Calu3 (cell line): Measurements from ENCODE around the gene LAMA5. TPM values are rescaled to one million over a fixed set of nuclear protein-coding genes. Genes with fewer than 3 reads are reported as not detected.

Experiments used
- BruUV-seq: library from RNA; stranded (reverse); fragments of 400-500 nt; replicated peaks from 2 replicates; lab custom pipeline; 2021; lab: Mats Ljungman, UMichigan
- CTCF ChIA-PET: fragments of 300-600 bp; sonication (Branson Sonifier 250); formaldehyde crosslinking; loops from one replicate; lab custom pipeline; 2022; ENCODE audit warnings: antibody characterized with exemption; lab: Charles Lee
- DNase-seq: peaks from one replicate; pipeline ENCODE4 v3.0.0; 2022
- H3K27ac Mint-ChIP-seq: one replicate; pipeline ENCODE4 v1.8.0; 2022; ENCODE audit warnings: mixed read lengths; ENCODE audit not compliant: unreplicated experiment
- H3K27me3 Mint-ChIP-seq: one replicate; pipeline ENCODE4 v1.8.0; 2022; ENCODE audit warnings: mixed read lengths; ENCODE audit not compliant: unreplicated experiment
- H3K36me3 Mint-ChIP-seq: one replicate; pipeline ENCODE4 v1.8.0; 2022; ENCODE audit warnings: mild to moderate bottlenecking, moderate library complexity, mixed read lengths; ENCODE audit not compliant: insufficient read depth, unreplicated experiment
- H3K4me1 Mint-ChIP-seq: one replicate; pipeline ENCODE4 v1.8.0; 2022; ENCODE audit warnings: mild to moderate bottlenecking, low read depth, mixed read lengths; ENCODE audit not compliant: unreplicated experiment
- H3K4me3 Mint-ChIP-seq: one replicate; pipeline ENCODE4 v1.8.0; 2022; ENCODE audit warnings: mild to moderate bottlenecking, low read depth, moderate library complexity, mixed read lengths; ENCODE audit not compliant: unreplicated experiment
- H3K9me3 Mint-ChIP-seq: one replicate; pipeline ENCODE4 v1.8.0; 2022; ENCODE audit warnings: low read depth, mixed read lengths; ENCODE audit not compliant: unreplicated experiment
- CTCF ChIP-seq: fragments of 200-600 bp; IDR thresholded peaks from one replicate; pipeline ENCODE4 v1.8.0; 2022; ENCODE audit warnings: antibody characterized with exemption; ENCODE audit not compliant: unreplicated experiment
- intact Hi-C: fragments of 100-400 bp; cut with micrococcal nuclease; formaldehyde crosslinking; loops from one replicate; pipeline ENCODE4 v1.10.0; 2022; ENCODE audit not compliant: unreplicated experiment
- total RNA-seq: library from RNA; stranded (reverse); gene quantifications from 2 replicates; pipeline ENCODE4 v1.2.3, GENCODE V29; 2022

The LAMA5 gene
- total RNA-seq, 1 experiment from 2014 or later, result 763 TPM

GRCh38 chr20:62281161-62281933 is 85.8 kb downstream of the LAMA5 start:
- Mint-ChIP-seq H3K36me3 (peaks cover 79% of the 10 kb centered on the region), H3K27me3 (no peaks in the 10 kb centered on the region), H3K4me3 (no peak overlapping the region), H3K9me3 (no peaks in the 10 kb centered on the region), H3K4me1 (no peaks in the 10 kb centered on the region), H3K27ac (no peak overlapping the region)
- no TSS peak for BruUV-seq
- intact Hi-C loops, result no loop called here
- no peak for TF ChIP-seq CTCF
- CTCF ChIA-PET, result interaction anchor here (0.7 kb wide), 1 partner anchor 137 kb away, joined by 3 read pairs; no protein-coding TSS in a partner anchor
- no peak for DNase-seq

- peaks cover 76% of the 10 kb centered on the region for H3K36me3 Mint-ChIP-seq
- DNase-seq, result no peak
- H3K27ac Mint-ChIP-seq, result no peak overlapping the region
- no peak for TF ChIP-seq CTCF
- no peaks in the 10 kb centered on the region for H3K4me1 Mint-ChIP-seq
- intact Hi-C loops, result no loop called here
- CTCF ChIA-PET, result no interaction called here
- no peaks in the 10 kb centered on the region for H3K27me3 Mint-ChIP-seq
- H3K4me3 Mint-ChIP-seq, result no peak overlapping the region
- BruUV-seq, result no TSS peak
- no peaks in the 10 kb centered on the region for H3K9me3 Mint-ChIP-seq
Measured at GRCh38 chr20:62280303-62280702, 86.8 kb downstream of the LAMA5 start.

GRCh38 chr20:62277253-62277652 is 89.9 kb downstream of the LAMA5 start:
- CTCF ChIA-PET, result no interaction called here
- Mint-ChIP-seq H3K27me3 (no peaks in the 10 kb centered on the region), H3K4me3 (no peak overlapping the region), H3K9me3 (no peaks in the 10 kb centered on the region), H3K36me3 (peaks cover 81% of the 10 kb centered on the region), H3K27ac (no peak overlapping the region), H3K4me1 (no peaks in the 10 kb centered on the region)
- intact Hi-C loops, result no loop called here
- no TSS peak for BruUV-seq
- no peak for DNase-seq
- TF ChIP-seq CTCF, result no peak

GRCh38 chr20:62276439-62276838 is 90.7 kb downstream of the LAMA5 start:
- Mint-ChIP-seq H3K4me3 (no peak overlapping the region), H3K27ac (no peak overlapping the region), H3K4me1 (no peaks in the 10 kb centered on the region), H3K9me3 (no peaks in the 10 kb centered on the region), H3K36me3 (peaks cover 78% of the 10 kb centered on the region), H3K27me3 (no peaks in the 10 kb centered on the region)
- no peak for TF ChIP-seq CTCF
- BruUV-seq, result no TSS peak
- no peak for DNase-seq
- intact Hi-C loops, result no loop called here
- CTCF ChIA-PET, result no interaction called here
